ENCODE results near the gene ARHGAP10. TPM values are rescaled to one million over a fixed set of nuclear protein-coding genes. Genes with fewer than 3 reads are reported as not detected.

The ARHGAP10 gene
- total RNA-seq, 2 donors from 2014 or later = 41.4 to 46.5 TPM

GRCh38 chr4:147950261-147950660, 218.4 kb downstream of the ARHGAP10 start:
- DNase-seq (no peak), ATAC-seq (no peak)
- intact Hi-C loops (cut with DNase I) = no loop called here

GRCh38 chr4:147950841-147951240, 219.0 kb downstream of the ARHGAP10 start:
- ATAC-seq (no peak), DNase-seq (no peak)
- intact Hi-C loops (cut with DNase I) = no loop called here

- DNase-seq = no peak
- intact Hi-C loops (cut with DNase I) = no loop called here
- ATAC-seq = no peak
Measured at GRCh38 chr4:147954850-147955249, 223.0 kb downstream of the ARHGAP10 start.

GRCh38 chr4:147955827-147956558, 224.1 kb downstream of the ARHGAP10 start:
- DNase-seq (no peak), ATAC-seq (no peak)
- intact Hi-C loops (cut with DNase I) = no loop called here

- ATAC-seq (no peak), DNase-seq (no peak)
- intact Hi-C loops (cut with DNase I) = no loop called here
Measured at GRCh38 chr4:147957446-147957845, 225.6 kb downstream of the ARHGAP10 start.

- ATAC-seq (peak in 1 of 2 donors; percentile 77), DNase-seq (no peak)
- intact Hi-C loops (cut with DNase I) = no loop called here
Measured at GRCh38 chr4:147958057-147958456, 226.2 kb downstream of the ARHGAP10 start.

DNA sequence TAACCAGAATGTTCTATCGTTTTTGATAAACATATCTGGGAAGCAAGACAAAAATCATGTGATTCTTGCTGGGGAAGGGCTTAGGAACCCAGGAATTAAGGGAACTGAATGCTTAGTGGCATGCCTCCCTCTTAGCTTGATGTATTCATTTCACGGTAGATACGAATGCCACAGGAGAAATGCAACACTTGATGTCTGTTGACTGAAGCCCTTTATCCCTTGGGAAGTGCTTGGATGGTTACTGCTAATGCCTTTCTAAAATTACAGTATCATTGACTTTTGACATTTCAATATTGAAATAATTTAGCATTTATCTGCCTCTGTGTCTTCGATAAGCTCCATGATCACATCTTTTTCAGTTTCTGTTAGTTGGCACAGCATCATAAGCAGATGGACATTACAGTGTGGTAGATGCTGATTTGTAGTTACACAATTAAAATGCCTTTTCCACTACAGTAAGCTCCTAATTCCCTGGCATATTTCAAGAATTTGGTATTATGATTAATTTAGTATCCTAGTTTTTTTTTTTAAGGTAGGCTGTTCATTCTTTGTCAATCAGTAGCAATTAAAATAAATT, 226.7 kb downstream of the ARHGAP10 start:
- peak in 1 of 2 donors; percentile 25 for ATAC-seq
- no peak for DNase-seq
- intact Hi-C loops (cut with DNase I) = no loop called here

GRCh38 chr4:147960971-147961370, 229.1 kb downstream of the ARHGAP10 start:
- ATAC-seq (no peak), DNase-seq (no peak)
- intact Hi-C loops (cut with DNase I) = no loop called here

DNA sequence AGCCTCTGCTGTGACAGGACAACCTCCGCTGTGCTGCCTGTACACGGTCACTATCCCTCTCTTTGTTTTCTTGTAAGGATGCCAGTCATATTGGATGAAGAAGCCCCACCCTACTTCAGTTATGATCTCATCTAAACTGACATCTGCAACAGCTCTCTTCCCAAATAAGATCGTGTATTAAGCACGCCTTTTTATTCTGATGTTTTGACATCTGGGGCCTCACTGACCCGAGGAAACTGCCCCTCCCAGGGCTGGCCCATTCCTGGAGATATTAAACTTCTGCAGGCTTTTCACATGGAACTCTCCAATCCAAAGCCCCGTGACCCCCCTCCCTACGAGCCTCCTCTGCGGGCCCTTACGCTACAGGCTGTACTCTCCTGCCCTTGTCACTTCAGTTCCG, 232.0 kb downstream of the ARHGAP10 start:
- ATAC-seq = peak in 1 of 2 donors; percentile 19
- DNase-seq = no peak
- intact Hi-C loops (cut with DNase I) = no loop called here

GRCh38 chr4:147964266-147964880, 232.5 kb downstream of the ARHGAP10 start:
- intact Hi-C loops (cut with DNase I) = no loop called here
- DNase-seq = no peak
- ATAC-seq = no peak

DNA sequence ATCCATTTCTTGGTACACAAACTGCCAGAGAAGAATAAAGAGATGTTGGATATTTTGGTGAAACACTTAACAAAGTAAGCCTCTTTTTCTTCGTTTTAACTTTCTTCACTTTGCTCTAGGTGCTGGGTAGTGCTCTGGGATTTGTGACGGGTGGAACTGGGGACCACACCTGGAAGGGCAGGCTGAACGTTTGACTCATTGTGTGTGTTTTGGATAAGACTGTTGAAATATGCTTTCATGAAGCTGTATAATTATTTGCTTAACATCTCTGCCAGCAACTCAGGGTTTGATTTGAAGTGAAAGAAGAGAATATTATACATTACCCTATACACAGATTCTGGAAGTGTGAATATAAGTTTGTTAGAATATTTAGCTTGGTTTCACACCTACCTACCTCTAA, 233.2 kb downstream of the ARHGAP10 start:
- no peak for DNase-seq
- no peak for ATAC-seq
- intact Hi-C loops (cut with DNase I) = no loop called here

DNA sequence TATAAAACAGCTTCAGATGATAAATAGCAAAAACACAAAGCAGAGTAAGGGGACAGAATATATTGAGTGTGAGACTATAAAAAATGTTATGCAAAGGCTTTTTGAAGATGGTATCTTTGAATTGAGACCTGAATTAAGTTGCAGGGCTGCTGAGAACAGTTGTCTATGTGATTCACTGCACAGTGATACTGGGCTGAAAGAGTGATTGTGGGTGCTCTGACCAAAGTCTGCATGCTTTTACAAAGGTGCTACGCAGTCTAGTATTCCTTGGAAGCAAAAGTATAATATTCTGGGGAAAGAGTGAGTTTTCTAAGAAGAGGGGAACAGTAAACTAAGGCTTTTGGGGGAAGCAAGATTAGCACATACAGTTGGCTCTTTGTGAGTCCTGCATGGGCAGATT, 234.0 kb downstream of the ARHGAP10 start:
- no peak for DNase-seq
- ATAC-seq = no peak
- intact Hi-C loops (cut with DNase I) = no loop called here

GRCh38 chr4:147968641-147969040, 236.8 kb downstream of the ARHGAP10 start:
- DNase-seq (no peak), ATAC-seq (no peak)
- intact Hi-C loops (cut with DNase I) = no loop called here

GRCh38 chr4:147969573-147970385, 237.9 kb downstream of the ARHGAP10 start:
- DNase-seq (no peak), ATAC-seq (peak in 1 of 2 donors; percentile 56)
- intact Hi-C loops (cut with DNase I) = no loop called here

DNA sequence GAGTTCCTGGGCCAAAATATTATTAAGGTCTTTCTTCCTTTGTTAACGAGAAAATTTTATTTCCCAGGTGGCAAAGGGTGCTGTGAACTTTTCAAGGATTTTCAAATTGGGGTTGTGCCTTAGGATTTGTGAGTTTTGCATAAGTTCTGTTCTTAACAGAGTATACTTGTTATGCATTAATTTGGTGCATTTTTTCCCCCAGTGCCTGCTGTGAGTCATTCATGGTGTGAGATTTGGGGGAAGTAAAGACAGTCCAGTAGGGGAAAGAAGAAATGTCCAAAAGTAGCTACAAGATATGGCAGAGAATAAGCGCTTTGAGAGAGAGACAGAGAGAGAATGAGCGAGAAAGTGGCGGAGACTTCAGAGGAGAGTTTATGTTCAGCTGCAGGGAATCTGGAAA, 239.2 kb downstream of the ARHGAP10 start:
- DNase-seq (no peak), ATAC-seq (no peak)
- intact Hi-C loops (cut with DNase I) = no loop called here

DNA sequence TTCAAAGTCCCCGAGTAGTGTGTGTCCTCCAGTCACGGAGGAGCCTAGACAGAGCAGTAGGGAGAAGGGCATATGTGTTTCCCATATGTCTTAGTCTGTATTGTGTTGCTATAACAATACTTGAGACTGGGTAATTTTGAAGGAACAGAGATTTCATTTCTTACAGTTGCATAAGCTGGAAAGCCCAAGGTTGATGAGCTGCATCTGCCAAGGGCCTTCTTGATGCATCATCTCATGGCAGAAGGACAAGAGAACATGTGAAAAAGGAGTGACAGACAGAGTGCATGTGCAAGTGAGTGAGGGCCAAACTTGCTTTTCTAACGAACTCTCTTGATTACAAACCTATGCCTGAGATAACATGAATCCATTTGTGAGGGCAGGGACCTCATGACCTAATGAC, 243.4 kb downstream of the ARHGAP10 start:
- DNase-seq (no peak), ATAC-seq (peak in 1 of 2 donors; percentile 49)
- intact Hi-C loops (cut with DNase I) = no loop called here

DNA sequence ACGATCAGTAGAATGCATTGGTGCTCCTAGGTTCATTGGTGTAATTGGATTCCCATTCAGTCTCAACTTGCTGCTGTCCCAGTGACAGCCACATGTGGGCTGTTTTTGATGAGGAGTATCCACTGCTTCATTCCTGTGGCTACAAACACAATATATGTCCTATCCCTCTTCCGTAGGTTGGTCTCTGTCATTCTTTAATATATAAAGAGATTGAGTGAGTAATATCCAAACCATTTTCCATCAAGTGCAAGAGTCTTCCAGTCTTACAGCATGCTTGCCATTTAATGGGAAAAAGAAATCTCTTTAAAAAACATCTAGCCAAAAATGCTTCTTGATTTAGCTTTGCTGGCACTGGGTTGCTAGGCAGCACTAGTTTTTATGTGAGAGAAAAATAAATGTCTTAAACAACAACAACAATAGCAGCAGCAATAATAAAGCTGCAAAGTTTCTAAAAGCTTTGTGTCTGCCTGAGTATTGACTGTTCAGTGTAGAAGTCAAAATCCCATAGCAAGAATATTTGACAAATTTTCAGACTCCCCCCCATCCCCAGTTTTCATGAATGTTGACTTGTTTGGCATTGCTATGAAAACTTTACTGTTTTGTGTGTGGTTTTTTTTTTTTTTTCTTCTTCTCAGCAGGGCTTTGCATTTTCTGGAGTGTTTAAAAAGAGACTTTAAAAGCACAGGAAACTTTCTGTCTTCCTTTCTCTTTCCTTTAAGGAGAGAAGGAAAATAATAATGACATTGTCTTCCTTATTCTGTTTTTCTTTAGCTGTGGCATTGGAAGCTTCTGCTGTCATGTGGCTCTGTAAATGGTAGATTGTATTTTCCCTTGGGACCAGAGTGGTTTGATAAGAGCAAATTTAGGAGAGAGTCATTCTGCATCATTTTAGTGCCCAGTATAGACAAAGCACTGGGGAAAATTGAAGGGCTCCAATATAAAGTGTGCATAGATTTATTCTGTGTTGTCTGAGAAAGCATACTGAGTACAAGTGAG, 244.3 kb downstream of the ARHGAP10 start:
- DNase-seq (no peak), ATAC-seq (peak in 1 of 2 donors; percentile 12)
- intact Hi-C loops (cut with DNase I) = no loop called here

DNA sequence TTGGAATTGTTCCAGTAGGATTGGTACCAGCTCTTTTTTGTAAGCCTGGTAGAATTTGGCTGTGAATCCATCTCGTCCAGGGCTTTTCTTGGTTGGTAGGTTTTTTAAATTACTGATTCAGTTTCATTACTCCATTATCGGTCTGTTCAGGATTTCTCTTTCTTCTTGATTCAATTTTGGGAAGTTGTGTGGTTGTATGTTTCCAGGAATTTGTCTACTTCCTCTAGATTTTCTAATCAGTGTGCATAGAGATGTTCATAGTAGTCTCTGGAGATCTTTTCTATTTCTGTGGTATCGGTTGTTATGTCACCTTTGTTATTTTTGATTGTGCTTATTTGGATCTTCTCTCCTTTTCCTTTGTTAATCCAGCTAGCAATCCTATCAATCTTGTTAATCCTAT, 248.7 kb downstream of the ARHGAP10 start:
- intact Hi-C loops (cut with DNase I) = no loop called here
- ATAC-seq = no peak
- no peak for DNase-seq

- DNase-seq = no peak
- ATAC-seq = no peak
- intact Hi-C loops (cut with DNase I) = no loop called here
Measured at GRCh38 chr4:147981305-147981704, 249.4 kb downstream of the ARHGAP10 start.

All from left cardiac atrium (tissue), 4 donors.